GM12891 (cell line): ENCODE measurements around the gene CYB5R2.

Experiments used
- POLR2A ChIP-seq: IDR thresholded peaks from 2 replicates; pipeline ENCODE4 v1.6.1; 2011; ENCODE audit warnings: low read depth, low read length, control low read depth
- POLR2AphosphoS5 ChIP-seq: IDR thresholded peaks from 2 replicates; pipeline ENCODE4 v1.6.1; 2011; ENCODE audit warnings: low read depth, low read length, control low read depth
- SPI1 ChIP-seq: IDR thresholded peaks from 2 replicates; pipeline ENCODE4 v1.6.1; 2011; ENCODE audit warnings: low read depth, low read length, control low read depth
- TAF1 ChIP-seq: IDR thresholded peaks from 2 replicates; pipeline ENCODE4 v1.6.1; 2011; ENCODE audit warnings: low read depth, low read length, control low read depth

DNA sequence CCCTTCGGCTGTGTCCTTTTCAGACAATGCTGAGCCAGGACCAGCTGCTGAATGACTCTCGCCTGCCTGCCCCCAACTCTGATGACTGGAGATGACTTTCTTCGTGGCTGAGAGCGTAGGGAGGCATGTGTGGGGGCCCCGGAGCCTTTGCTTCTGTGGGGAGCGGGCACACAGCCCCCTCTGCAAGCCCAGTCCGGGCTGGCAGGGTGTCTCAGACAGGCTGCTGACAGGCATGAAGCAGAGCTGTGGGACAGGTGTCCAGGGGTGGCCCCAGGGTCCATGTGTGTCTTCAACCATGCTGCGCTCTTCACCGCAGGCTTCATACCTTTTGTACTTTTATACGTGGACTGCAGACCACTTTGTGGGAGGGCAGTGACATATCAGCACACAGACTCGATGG lies 16.6 kb downstream of the CYB5R2 start:
- no peak for TF ChIP-seq POLR2AphosphoS5
- TF ChIP-seq POLR2A: no peak
- TF ChIP-seq TAF1: no peak
- TF ChIP-seq SPI1: no peak
